HepG2 (cell line): ENCODE measurements around the gene TMEM131. TPM values are rescaled to one million over a fixed set of nuclear protein-coding genes. Genes with fewer than 3 reads are reported as not detected.

Experiments
- ATAC-seq: fragments of 200-7000 bp; cut with Tn5 transposase; 3 replicates; pipeline ENCODE4 v1.9.1; 2020; ENCODE audit warnings: mild to moderate bottlenecking, moderate library complexity
- BruUV-seq: library from RNA; stranded (reverse); fragments of 400-500 nt; replicated peaks from 2 replicates; lab custom pipeline; 2021; lab: Mats Ljungman, UMichigan
- CTCF ChIA-PET: fragments of 300-600 bp; formaldehyde crosslinking; extraction: SDS; loops from one replicate; lab custom pipeline; 2021; ENCODE audit warnings: low total read pairs, inconsistent platforms, low intra/inter-chr PET ratio; lab: Yijun Ruan, JAX
- POLR2A ChIA-PET: fragments of 350-600 bp; sonication (Branson Sonifier 250); formaldehyde crosslinking; loops from one replicate; lab custom pipeline; 2020; ENCODE audit warnings: antibody characterized with exemption, inconsistent platforms; lab: Yijun Ruan, JAX
- DNase-seq: peaks from one replicate; pipeline ENCODE4 v3.0.0-alpha.2; 2015; ENCODE audit warnings: low spot score
- FAIRE-seq: peaks from 3 replicates; lab custom pipeline; 2011; peaks lifted over from hg19 to GRCh38; lab: Jason Lieb, UNC
- H2AFZ ChIP-seq: one replicate; pipeline ENCODE4 v1.6.1; 2011; ENCODE audit warnings: low read length, inconsistent platforms
- H3K27ac ChIP-seq: fragments of 300-600 bp; 3 replicates; pipeline ENCODE4 v1.8.0; 2011; ENCODE audit warnings: mixed run types, mild to moderate bottlenecking, mixed read lengths, low read length, inconsistent platforms; ENCODE audit not compliant: insufficient read depth; ENCODE audit errors: extremely low read length
- H3K27me3 ChIP-seq, 2 experiments: fragments of 200-600 bp in 1 of 2; 2 replicates in 1 of 2; 3 replicates in 1 of 2; pipeline versions ENCODE4 v1.6.0 to v1.8.0; 2011; ENCODE audit warnings: low read length in 2 of 2, mild to moderate bottlenecking in 2 of 2, moderate library complexity in 2 of 2, inconsistent platforms in 1 of 2; ENCODE audit not compliant: insufficient read depth in 2 of 2, control insufficient read depth in 1 of 2
- H3K36me3 ChIP-seq, 2 experiments: fragments of 200-600 bp in 1 of 2; replicated peaks in 1 of 2; 2 replicates in 1 of 2; 3 replicates in 1 of 2; pipeline versions ENCODE4 v1.5.1 to v1.8.0; 2011; ENCODE audit warnings: low read length in 2 of 2, inconsistent platforms in 1 of 2; ENCODE audit not compliant: insufficient read depth in 2 of 2, control insufficient read depth in 1 of 2
- H3K4me1 ChIP-seq: 2 replicates; pipeline ENCODE4 v1.5.1; 2012; ENCODE audit warnings: low read length, inconsistent platforms; ENCODE audit not compliant: insufficient read depth
- H3K4me2 ChIP-seq: 2 replicates; pipeline ENCODE4 v1.6.0; 2011; ENCODE audit warnings: low read depth, low read length, inconsistent platforms
- H3K4me3 ChIP-seq, 3 experiments: fragments of 200-600 bp in 1 of 3; sonication (generic), shearing (Covaris generic) in 1 of 3; replicated peaks in 1 of 3; 2 replicates each; pipeline ENCODE4 v1.5.1; 2011 to 2016; ENCODE audit warnings: low read length in 3 of 3, inconsistent platforms in 2 of 3, low read depth in 2 of 3, mild to moderate bottlenecking in 2 of 3, control low read depth in 1 of 3, mixed read lengths in 1 of 3; ENCODE audit not compliant: insufficient read depth in 1 of 3
- H3K79me2 ChIP-seq: one replicate; pipeline ENCODE4 v1.6.1; 2011; ENCODE audit warnings: low read length, inconsistent platforms; ENCODE audit not compliant: insufficient read depth
- H3K9ac ChIP-seq: 2 replicates; pipeline ENCODE4 v1.6.0; 2011; ENCODE audit warnings: mild to moderate bottlenecking, low read depth, low read length, inconsistent platforms; ENCODE audit not compliant: insufficient read depth
- H3K9me3 ChIP-seq: 2 replicates; pipeline ENCODE4 v1.5.1; 2012; ENCODE audit warnings: mild to moderate bottlenecking, low read length
- H4K20me1 ChIP-seq: 2 replicates; pipeline ENCODE4 v1.6.0; 2011; ENCODE audit warnings: inconsistent platforms, mild to moderate bottlenecking, low read length, moderate library complexity; ENCODE audit not compliant: insufficient read depth
- ISX ChIP-seq: sonication (generic); formaldehyde crosslinking; conservative IDR thresholded peaks from 2 replicates; pipeline ENCODE4 v1.5.0; 2020; ENCODE audit warnings: missing genetic modification reagents
- RFX5 ChIP-seq: IDR thresholded peaks from 2 replicates; pipeline ENCODE4 v1.6.1; 2011; ENCODE audit warnings: low read depth, low read length, improper control_type of control experiment
- ZNF121 ChIP-seq: sonication (generic); formaldehyde crosslinking; IDR thresholded peaks from 2 replicates; pipeline ENCODE4 v1.5.0; 2020; ENCODE audit warnings: mild to moderate bottlenecking, missing genetic modification reagents
- ZNF337 ChIP-seq: sonication (generic); formaldehyde crosslinking; IDR thresholded peaks from 2 replicates; pipeline ENCODE4 v1.5.1; 2020; ENCODE audit warnings: missing genetic modification reagents, low read depth, mild to moderate bottlenecking, borderline replicate concordance
- WGBS: methylation state at CpG from one replicate; pipeline ENCODE4 v1.1.6; 2017; ENCODE audit warnings: low lambda C conversion rate; 5-methylcytosine and 5-hydroxymethylcytosine counted together
- in situ Hi-C: cut with HindIII; loops from 2 replicates; pipeline ENCODE4 v1.10.0; 2017; ENCODE audit warnings: low pct_unique_long_range_greater_than_20kb; ENCODE audit not compliant: extremely low pct_ligation_motif_present
- intact Hi-C: fragments of 100-400 bp; cut with micrococcal nuclease; formaldehyde crosslinking; loops from one replicate; pipeline ENCODE4 v1.10.0; 2022; ENCODE audit not compliant: unreplicated experiment
- polyA plus RNA-seq, 8 experiments: library from polyadenylated mRNA; depleted of rRNA in 3 of 8; stranded (reverse) in 7 of 8; unstranded in 1 of 8; fragments of >200 nt; fragmentation: Illumina TruSeq in 4 of 8; extraction: Trizol in 4 of 8; gene quantifications; 2 replicates each; pipeline versions ENCODE4 v1.2.1 to v1.2.3, GENCODE V29; 2011 to 2016; ENCODE audit warnings: low read depth in 4 of 8, missing spikeins in 1 of 8, mixed read lengths in 1 of 8; ENCODE audit not compliant: insufficient read depth in 1 of 8
- total RNA-seq, 5 experiments: library from RNA; depleted of rRNA; stranded (reverse); fragments of >200 nt; fragmentation: Illumina TruSeq; extraction: Trizol; gene quantifications; 2 replicates each; pipeline ENCODE4 v1.2.3, GENCODE V29; 2016; ENCODE audit warnings: low read depth in 1 of 5
- TF ChIP-seq, protein P1 (sequence below): sonication (generic); formaldehyde crosslinking; conservative IDR thresholded peaks from 2 replicates; pipeline ENCODE4 v1.4.0; 2020; ENCODE audit warnings: missing genetic modification reagents
- TF ChIP-seq, protein P2 (sequence below): sonication (generic); formaldehyde crosslinking; IDR thresholded peaks from 2 replicates; pipeline ENCODE4 v1.4.0; 2020; ENCODE audit warnings: missing genetic modification reagents, borderline replicate concordance

The TMEM131 gene
- total and polyA plus RNA-seq, 2 of the 13 experiments (the other 11 are each of a cell fraction or from before 2014, with no cell fraction given) = 17.9 to 19.5 TPM

DNA sequence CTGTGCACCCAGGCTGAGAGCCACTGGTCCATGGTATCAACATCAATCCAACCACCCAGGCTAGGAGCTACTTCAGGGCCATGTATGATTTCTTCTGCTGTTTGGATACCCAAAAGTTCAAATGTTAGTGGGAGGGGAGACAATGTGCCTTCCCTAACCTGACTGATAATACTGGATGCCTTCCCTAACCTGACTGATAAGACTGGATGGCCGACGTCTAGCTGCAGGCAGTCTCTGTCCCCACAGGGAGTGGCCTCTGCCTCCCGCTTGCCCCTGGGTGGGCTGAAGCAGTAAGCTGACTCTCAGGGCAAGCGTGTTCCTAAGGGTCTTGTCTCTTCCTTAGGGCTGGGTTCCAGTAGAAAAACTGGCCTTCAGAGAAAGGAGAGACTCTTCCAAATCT, 216.6 kb downstream of the TMEM131 start:
- FAIRE-seq = no peak
- intact Hi-C loops = no loop called here
- no peak for DNase-seq
- no peak overlapping the region for H3K27ac ChIP-seq
- H3K4me3 ChIP-seq = no peak overlapping the region
- H3K4me1 ChIP-seq = no peaks in the 10 kb centered on the region
- H3K36me3 ChIP-seq = peaks cover 2 to 16% of the 10 kb centered on the region in 2 experiments; a peak in 4 of 5 replicates
- ATAC-seq = no peak
- H3K9me3 ChIP-seq = no peaks in the 10 kb centered on the region
- TF ChIP-seq RFX5 (no peak), ZNF337 (CRISPR knock-in tag) (no peak), ISX (no peak), ZNF121 (no peak)
- TF ChIP-seq, protein P1, sequence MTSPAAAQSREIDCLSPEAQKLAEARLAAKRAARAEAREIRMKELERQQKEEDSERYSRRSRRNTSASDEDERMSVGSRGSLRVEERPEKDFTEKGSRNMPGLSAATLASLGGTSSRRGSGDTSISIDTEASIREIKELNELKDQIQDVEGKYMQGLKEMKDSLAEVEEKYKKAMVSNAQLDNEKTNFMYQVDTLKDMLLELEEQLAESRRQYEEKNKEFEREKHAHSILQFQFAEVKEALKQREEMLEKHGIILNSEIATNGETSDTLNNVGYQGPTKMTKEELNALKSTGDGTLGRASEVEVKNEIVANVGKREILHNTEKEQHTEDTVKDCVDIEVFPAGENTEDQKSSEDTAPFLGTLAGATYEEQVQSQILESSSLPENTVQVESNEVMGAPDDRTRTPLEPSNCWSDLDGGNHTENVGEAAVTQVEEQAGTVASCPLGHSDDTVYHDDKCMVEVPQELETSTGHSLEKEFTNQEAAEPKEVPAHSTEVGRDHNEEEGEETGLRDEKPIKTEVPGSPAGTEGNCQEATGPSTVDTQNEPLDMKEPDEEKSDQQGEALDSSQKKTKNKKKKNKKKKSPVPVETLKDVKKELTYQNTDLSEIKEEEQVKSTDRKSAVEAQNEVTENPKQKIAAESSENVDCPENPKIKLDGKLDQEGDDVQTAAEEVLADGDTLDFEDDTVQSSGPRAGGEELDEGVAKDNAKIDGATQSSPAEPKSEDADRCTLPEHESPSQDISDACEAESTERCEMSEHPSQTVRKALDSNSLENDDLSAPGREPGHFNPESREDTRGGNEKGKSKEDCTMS (CRISPR knock-in tag) = no peak
- TF ChIP-seq, protein P2, sequence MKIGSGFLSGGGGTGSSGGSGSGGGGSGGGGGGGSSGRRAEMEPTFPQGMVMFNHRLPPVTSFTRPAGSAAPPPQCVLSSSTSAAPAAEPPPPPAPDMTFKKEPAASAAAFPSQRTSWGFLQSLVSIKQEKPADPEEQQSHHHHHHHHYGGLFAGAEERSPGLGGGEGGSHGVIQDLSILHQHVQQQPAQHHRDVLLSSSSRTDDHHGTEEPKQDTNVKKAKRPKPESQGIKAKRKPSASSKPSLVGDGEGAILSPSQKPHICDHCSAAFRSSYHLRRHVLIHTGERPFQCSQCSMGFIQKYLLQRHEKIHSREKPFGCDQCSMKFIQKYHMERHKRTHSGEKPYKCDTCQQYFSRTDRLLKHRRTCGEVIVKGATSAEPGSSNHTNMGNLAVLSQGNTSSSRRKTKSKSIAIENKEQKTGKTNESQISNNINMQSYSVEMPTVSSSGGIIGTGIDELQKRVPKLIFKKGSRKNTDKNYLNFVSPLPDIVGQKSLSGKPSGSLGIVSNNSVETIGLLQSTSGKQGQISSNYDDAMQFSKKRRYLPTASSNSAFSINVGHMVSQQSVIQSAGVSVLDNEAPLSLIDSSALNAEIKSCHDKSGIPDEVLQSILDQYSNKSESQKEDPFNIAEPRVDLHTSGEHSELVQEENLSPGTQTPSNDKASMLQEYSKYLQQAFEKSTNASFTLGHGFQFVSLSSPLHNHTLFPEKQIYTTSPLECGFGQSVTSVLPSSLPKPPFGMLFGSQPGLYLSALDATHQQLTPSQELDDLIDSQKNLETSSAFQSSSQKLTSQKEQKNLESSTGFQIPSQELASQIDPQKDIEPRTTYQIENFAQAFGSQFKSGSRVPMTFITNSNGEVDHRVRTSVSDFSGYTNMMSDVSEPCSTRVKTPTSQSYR (CRISPR knock-in tag) = no peak
- H3K27me3 ChIP-seq = no peaks in the 10 kb centered on the region
- H4K20me1 ChIP-seq = no peaks in the 10 kb centered on the region
- BruUV-seq = no TSS peak
- H2AFZ ChIP-seq = no peak overlapping the region
- no peaks in the 10 kb centered on the region for H3K79me2 ChIP-seq
- H3K9ac ChIP-seq = no peak overlapping the region
- in situ Hi-C loops = no loop called here
- no peak overlapping the region for H3K4me2 ChIP-seq
- WGBS = 94% methylated on average over 4 of the region's 4 CpGs
- ChIA-PET CTCF (no interaction called here), POLR2A (no interaction called here)
